Fibroblast of lung (primary cell): ENCODE results near the gene RMDN2. TPM values are rescaled to one million over a fixed set of nuclear protein-coding genes. Genes with fewer than 3 reads are reported as not detected.
"Not testable (repeated sequence)": the region's sequence is repeated elsewhere in the genome, so short reads cannot be mapped to it uniquely, and the experiment has no call there.

Source experiments
- DNase-seq, 2 donors: peaks; one replicate each; pipeline versions ENCODE4 v3.0.0 to v3.0.0-alpha.2; 2010; ENCODE audit warnings: low read depth in 2 of 2
- H2AFZ ChIP-seq: 2 replicates; pipeline ENCODE4 v1.5.1; 2012; ENCODE audit warnings: low read length, control low read depth, inconsistent platforms
- H3K27ac ChIP-seq: 2 replicates; pipeline ENCODE4 v1.5.1; 2011; ENCODE audit warnings: low read length, control low read depth; ENCODE audit not compliant: insufficient read depth
- H3K27me3 ChIP-seq: 2 replicates; pipeline ENCODE4 v1.5.1; 2011; ENCODE audit warnings: mild to moderate bottlenecking, low read length; ENCODE audit not compliant: control insufficient read depth, insufficient read depth
- H3K36me3 ChIP-seq: 2 replicates; pipeline ENCODE4 v1.5.1; 2011; ENCODE audit warnings: low read length; ENCODE audit not compliant: control insufficient read depth, insufficient read depth
- H3K4me1 ChIP-seq: 2 replicates; pipeline ENCODE4 v1.5.1; 2011; ENCODE audit warnings: low read length; ENCODE audit not compliant: control insufficient read depth, insufficient read depth; ENCODE audit errors: extremely low read depth
- H3K4me2 ChIP-seq: 2 replicates; pipeline ENCODE4 v1.5.1; 2011; ENCODE audit warnings: low read length, control low read depth; ENCODE audit not compliant: insufficient read depth; ENCODE audit errors: extremely low read depth
- H3K4me3 ChIP-seq, 4 experiments: fragments of 200-600 bp in 1 of 4; sonication (generic) in 1 of 4; replicated peaks in 1 of 4; 2 replicates each; pipeline ENCODE4 v1.5.1; 2011 to 2016; ENCODE audit warnings: low read length in 4 of 4, low read depth in 3 of 4, mild to moderate bottlenecking in 3 of 4, control low read depth in 2 of 4, inconsistent platforms in 1 of 4, mixed read lengths in 1 of 4; ENCODE audit not compliant: insufficient read depth in 1 of 4; ENCODE audit errors: control extremely low read depth in 1 of 4
- H3K79me2 ChIP-seq: 2 replicates; pipeline ENCODE4 v1.5.1; 2012; ENCODE audit warnings: mild to moderate bottlenecking, low read length, inconsistent platforms; ENCODE audit not compliant: control insufficient read depth, insufficient read depth
- H3K9ac ChIP-seq: 2 replicates; pipeline ENCODE4 v1.5.1; 2011; ENCODE audit warnings: mild to moderate bottlenecking, low read length, control low read depth; ENCODE audit not compliant: insufficient read depth
- H3K9me3 ChIP-seq: 2 replicates; pipeline ENCODE4 v1.5.1; 2012; ENCODE audit warnings: low read depth, low read length; ENCODE audit not compliant: control insufficient read depth, insufficient read depth
- H4K20me1 ChIP-seq: 2 replicates; pipeline ENCODE4 v1.5.1; 2011; ENCODE audit warnings: low read length; ENCODE audit not compliant: control insufficient read depth, insufficient read depth; ENCODE audit errors: extremely low read depth
- CTCF ChIP-seq, 2 donors: IDR thresholded peaks in 1 of 2; conservative IDR thresholded peaks in 1 of 2; 1 replicate in 1 of 2; 2 replicates in 1 of 2; pipeline ENCODE4 v1.5.1; 2011 to 2012; ENCODE audit warnings: low read length in 2 of 2, control low read depth in 1 of 2, inconsistent platforms in 1 of 2, low read depth in 1 of 2, mild to moderate bottlenecking in 1 of 2
- EZH2 ChIP-seq: IDR thresholded peaks from 2 replicates; pipeline ENCODE4 v1.5.1; 2012; ENCODE audit warnings: low read length, control low read depth, mild to moderate bottlenecking; ENCODE audit errors: missing control alignments
- polyA plus RNA-seq, 2 donors: library from polyadenylated mRNA; depleted of rRNA in 1 of 2; stranded (reverse) in 1 of 2; unstranded in 1 of 2; fragments of >200 nt; gene quantifications; 2 replicates each; pipeline ENCODE4 v1.2.1, GENCODE V29; 2011 to 2012; ENCODE audit warnings: missing spikeins in 1 of 2
- total RNA-seq: library from RNA; depleted of rRNA; stranded (reverse); fragments of >200 nt; gene quantifications from 2 replicates; pipeline ENCODE4 v1.2.1, GENCODE V29; 2014

Gene RMDN2
- total and polyA plus RNA-seq, 2 donors (not counting 1 experiment from before 2014, with no cell fraction given), result 5.4 to 9.2 TPM

- no peak for DNase-seq
- no peak overlapping the region for H2AFZ ChIP-seq
- no peaks in the 10 kb centered on the region for H3K36me3 ChIP-seq
- H3K4me3 ChIP-seq, result no peak overlapping the region
- H3K79me2 ChIP-seq, result no peaks in the 10 kb centered on the region
- H3K9me3 ChIP-seq, result no peaks in the 10 kb centered on the region
- H3K27ac ChIP-seq, result no peak overlapping the region
- no peaks in the 10 kb centered on the region for H3K4me1 ChIP-seq
- no peak overlapping the region for H3K9ac ChIP-seq
- no peaks in the 10 kb centered on the region for H4K20me1 ChIP-seq
- H3K4me2 ChIP-seq, result no peak overlapping the region
- TF ChIP-seq EZH2, result no peak
- TF ChIP-seq CTCF (conservative IDR thresholded peaks at IDR 0.05 in 1 of 2, IDR thresholded peaks at IDR 0.05 in 1 of 2; ENCODE audit: low read depth in 1 of 2, low read length in 2 of 2), result no peak
- H3K27me3 ChIP-seq, result no peaks in the 10 kb centered on the region
These were observed 22.2 kb downstream of the RMDN2 start for GRCh38 chr2:37947306-37947705.

- H3K27me3 ChIP-seq, H3K9me3 ChIP-seq, H3K4me1 ChIP-seq, H3K27ac ChIP-seq, H3K4me3 ChIP-seq, H4K20me1 ChIP-seq, H3K36me3 ChIP-seq, H3K4me2 ChIP-seq, DNase-seq, H3K79me2 ChIP-seq, H3K9ac ChIP-seq, H2AFZ ChIP-seq: not testable (repeated sequence)
These were observed 37.1 kb downstream of the RMDN2 start for GRCh38 chr2:37962018-37962739.

GRCh38 chr2:37962740-37963121, 37.6 kb downstream of the RMDN2 start:
- not testable (repeated sequence) for H3K27ac ChIP-seq, H4K20me1 ChIP-seq, H3K27me3 ChIP-seq, H3K36me3 ChIP-seq, H3K9ac ChIP-seq, H3K4me2 ChIP-seq, H3K4me3 ChIP-seq, H3K79me2 ChIP-seq, H2AFZ ChIP-seq, H3K4me1 ChIP-seq, DNase-seq, H3K9me3 ChIP-seq

GRCh38 chr2:37963901-37964300, 38.8 kb downstream of the RMDN2 start:
- not testable (repeated sequence) for H2AFZ ChIP-seq, H3K9ac ChIP-seq, H3K4me1 ChIP-seq, H3K4me3 ChIP-seq, H3K9me3 ChIP-seq, H3K27me3 ChIP-seq, H3K79me2 ChIP-seq, H3K27ac ChIP-seq, DNase-seq, H3K36me3 ChIP-seq, H4K20me1 ChIP-seq, H3K4me2 ChIP-seq
